GM12878 (cell line): ENCODE measurements around the gene MN1. TPM values are rescaled to one million over a fixed set of nuclear protein-coding genes. Genes with fewer than 3 reads are reported as not detected.

ENCODE experiments used
- ATAC-seq: fragments of 200-7000 bp; cut with Tn5 transposase; 3 replicates; pipeline ENCODE4 v1.9.1; 2020; ENCODE audit warnings: mild to moderate bottlenecking, moderate library complexity
- BruUV-seq: library from RNA; stranded (reverse); fragments of 400-500 nt; replicated peaks from 2 replicates; lab custom pipeline; 2021; lab: Mats Ljungman, UMichigan
- CTCF ChIA-PET: fragments of 300-600 bp; sonication (Branson Sonifier 250); formaldehyde crosslinking; extraction: SDS; loops from one replicate; lab custom pipeline; 2021; ENCODE audit warnings: inconsistent platforms; lab: Yijun Ruan, JAX
- POLR2A ChIA-PET: fragments of 350-600 bp; formaldehyde crosslinking; extraction: SDS; loops from one replicate; lab custom pipeline; 2021; ENCODE audit warnings: inconsistent platforms; lab: Charles Lee
- RAD21 ChIA-PET: fragments of 300-600 bp; sonication (Branson Sonifier 250); formaldehyde crosslinking; loops from one replicate; lab custom pipeline; 2023; ENCODE audit warnings: antibody characterized with exemption; ENCODE audit not compliant: unreplicated experiment; lab: Charles Lee
- SMC1A ChIA-PET: fragments of 300-600 bp; sonication (Branson Sonifier 250); formaldehyde crosslinking; loops from one replicate; lab custom pipeline; 2023; ENCODE audit not compliant: unreplicated experiment, uncharacterized antibody; lab: Charles Lee
- DNase-seq: peaks from one replicate; pipeline ENCODE4 v3.0.0-alpha.2; 2011; ENCODE audit warnings: low read depth, low spot score
- FAIRE-seq: peaks from 3 replicates; lab custom pipeline; 2011; peaks lifted over from hg19 to GRCh38; lab: Jason Lieb, UNC
- H2AFZ ChIP-seq: 2 replicates; pipeline ENCODE4 v1.6.0; 2011; ENCODE audit warnings: low read depth, low read length, control low read depth; ENCODE audit not compliant: control insufficient read depth
- H3K27ac ChIP-seq: 2 replicates; pipeline ENCODE4 v1.5.1; 2011; ENCODE audit warnings: control low read depth; ENCODE audit not compliant: control insufficient read depth, insufficient read depth
- H3K27me3 ChIP-seq, 2 experiments: replicated peaks in 1 of 2; 2 replicates each; pipeline versions ENCODE4 v1.6.0 to v1.6.1; 2011; ENCODE audit warnings: low read length in 1 of 2; ENCODE audit not compliant: control insufficient read depth in 2 of 2, insufficient read depth in 2 of 2
- H3K36me3 ChIP-seq, 2 experiments: 2 replicates each; pipeline ENCODE4 v1.5.1; 2011; ENCODE audit warnings: low read length in 1 of 2; ENCODE audit not compliant: control insufficient read depth in 2 of 2, insufficient read depth in 2 of 2
- H3K4me1 ChIP-seq: 2 replicates; pipeline ENCODE4 v1.6.1; 2011; ENCODE audit warnings: mild to moderate bottlenecking, low read length, moderate library complexity, mixed read lengths; ENCODE audit not compliant: control insufficient read depth, insufficient read depth
- H3K4me2 ChIP-seq: 2 replicates; pipeline ENCODE4 v1.6.0; 2011; ENCODE audit warnings: control low read depth; ENCODE audit not compliant: control insufficient read depth, insufficient read depth
- H3K4me3 ChIP-seq: fragments of 200-600 bp; sonication (generic); 2 replicates; pipeline ENCODE4 v1.5.1; 2016
- H3K79me2 ChIP-seq: 2 replicates; pipeline ENCODE4 v1.6.0; 2011; ENCODE audit warnings: low read length; ENCODE audit not compliant: control insufficient read depth, insufficient read depth
- H3K9ac ChIP-seq: 2 replicates; pipeline ENCODE4 v1.8.0; 2011; ENCODE audit warnings: low read length, control low read depth, mixed read lengths; ENCODE audit not compliant: control insufficient read depth, insufficient read depth
- H3K9me3 ChIP-seq: replicated peaks from 3 replicates; pipeline ENCODE4 v1.5.1; 2011; ENCODE audit warnings: mild to moderate bottlenecking, low read length; ENCODE audit not compliant: control insufficient read depth, insufficient read depth
- H4K20me1 ChIP-seq: 2 replicates; pipeline ENCODE4 v1.6.0; 2011; ENCODE audit not compliant: control insufficient read depth, insufficient read depth
- E4F1 ChIP-seq: fragments of 450-650 bp; IDR thresholded peaks from 2 replicates; pipeline ENCODE4 v1.6.1; 2018; ENCODE audit warnings: borderline replicate concordance, mild to moderate bottlenecking; ENCODE audit not compliant: partially characterized antibody
- FOXM1 ChIP-seq: IDR thresholded peaks from 2 replicates; pipeline ENCODE4 v1.6.1; 2012; ENCODE audit warnings: low read depth, mild to moderate bottlenecking, inconsistent platforms, low read length, moderate library complexity
- HDAC2 ChIP-seq: fragments of 200-600 bp; sonication (generic); IDR thresholded peaks from 2 replicates; pipeline ENCODE4 v1.6.1; 2017
- LARP7 ChIP-seq: fragments of 450-650 bp; IDR thresholded peaks from 2 replicates; pipeline ENCODE4 v1.6.1; 2017; ENCODE audit warnings: mild to moderate bottlenecking
- MEF2A ChIP-seq: IDR thresholded peaks from 2 replicates; pipeline ENCODE4 v1.6.1; 2011; ENCODE audit warnings: low read depth, mild to moderate bottlenecking, low read length, moderate library complexity; ENCODE audit not compliant: insufficient read depth
- NFXL1 ChIP-seq: fragments of 450-650 bp; IDR thresholded peaks from 2 replicates; pipeline ENCODE4 v1.6.1; 2017; ENCODE audit warnings: antibody characterized with exemption, mild to moderate bottlenecking, borderline replicate concordance
- REST ChIP-seq: IDR thresholded peaks from 2 replicates; pipeline ENCODE4 v1.6.1; 2012; ENCODE audit warnings: mild to moderate bottlenecking, low read depth, low read length
- SREBF2 ChIP-seq: IDR thresholded peaks from 2 replicates; pipeline ENCODE4 v1.6.1; 2012; ENCODE audit warnings: mild to moderate bottlenecking, low read length
- ZNF384 ChIP-seq: IDR thresholded peaks from 2 replicates; pipeline ENCODE4 v1.6.1; 2012; ENCODE audit warnings: low read depth, mild to moderate bottlenecking, low read length, improper control_type of control experiment, borderline replicate concordance
- ZZZ3 ChIP-seq: IDR thresholded peaks from 2 replicates; pipeline ENCODE4 v1.6.1; 2011; ENCODE audit warnings: low read depth; ENCODE audit not compliant: control insufficient read depth, insufficient read length
- WGBS: methylation state at CpG from one replicate; pipeline ENCODE4 v1.1.6; 2016; ENCODE audit warnings: low lambda C conversion rate; ENCODE audit not compliant: insufficient replicate concordance, insufficient coverage; ENCODE audit errors: missing lambda C conversion rate; 5-methylcytosine and 5-hydroxymethylcytosine counted together
- in situ Hi-C: fragments of 300-500 bp; cut with MboI; formaldehyde crosslinking; loops from 9 replicates; pipeline ENCODE4 v1.14.3; 2018; ENCODE audit warnings: mixed read lengths
- intact Hi-C: fragments of 100-400 bp; cut with micrococcal nuclease; formaldehyde crosslinking; loops from one replicate; pipeline ENCODE4 v1.14.2; 2022; ENCODE audit not compliant: unreplicated experiment
- polyA plus RNA-seq, 11 experiments: library from polyadenylated mRNA; depleted of rRNA in 4 of 11; unstranded in 6 of 11; stranded (reverse) in 5 of 11; fragments of >200 nt; fragmentation: Nextera tagmentation in 4 of 11; fragmentation: Illumina TruSeq in 1 of 11; extraction: Ambion mirVana in 4 of 11; extraction: Trizol in 1 of 11; gene quantifications; 1 replicate in 1 of 11; 2 replicates in 10 of 11; pipeline versions ENCODE4 v1.2.1 to v1.2.3, GENCODE V29; 2011 to 2016; ENCODE audit warnings: inconsistent platforms in 2 of 11, missing spikeins in 2 of 11, low read depth in 1 of 11
- total RNA-seq, 4 experiments: library from RNA; depleted of rRNA in 3 of 4; stranded (reverse); fragments of >200 nt in 3 of 4; fragmentation: Illumina TruSeq in 1 of 4; extraction: Trizol in 1 of 4; gene quantifications; 2 replicates each; pipeline versions ENCODE4 v1.2.1 to v1.2.3, GENCODE V29; 2013 to 2021

The MN1 gene
- total and polyA plus RNA-seq, 10 of the 15 experiments (the other 5 are each of a cell fraction or from before 2014, with no cell fraction given): under 0.01 to 0.24 (median 0.03) TPM; not detected in 3

GRCh38 chr22:27724157-27724556 lies 77.4 kb downstream of the MN1 start:
- no peaks in the 10 kb centered on the region for H4K20me1 ChIP-seq
- no peaks in the 10 kb centered on the region for H3K9me3 ChIP-seq
- intact Hi-C loops (no loop called here), in situ Hi-C loops (no loop called here)
- H3K4me2 ChIP-seq: no peak overlapping the region
- no peaks in the 10 kb centered on the region for H3K36me3 ChIP-seq
- no TSS peak for BruUV-seq
- DNase-seq (no peak), FAIRE-seq (no peak), ATAC-seq (no peak)
- H2AFZ ChIP-seq: no peak overlapping the region
- H3K9ac ChIP-seq: no peak overlapping the region
- no peak overlapping the region for H3K27ac ChIP-seq
- 0% methylated on average over 1 of the region's 1 CpG for WGBS
- SMC1A ChIA-PET: no interaction called here
- CTCF ChIA-PET: no interaction called here
- H3K4me1 ChIP-seq: no peaks in the 10 kb centered on the region
- no peaks in the 10 kb centered on the region for H3K27me3 ChIP-seq
- POLR2A ChIA-PET: no interaction called here
- H3K4me3 ChIP-seq: no peak overlapping the region
- RAD21 ChIA-PET: no interaction called here
- TF ChIP-seq E4F1 (no peak), ZNF384 (no peak), HDAC2 (no peak), LARP7 (no peak)
- no peaks in the 10 kb centered on the region for H3K79me2 ChIP-seq

- Histone ChIP-seq H4K20me1 (no peaks in the 10 kb centered on the region), H3K4me1 (no peaks in the 10 kb centered on the region), H3K36me3 (no peaks in the 10 kb centered on the region), H3K9ac (no peak overlapping the region), H3K27ac (no peak overlapping the region), H2AFZ (no peak overlapping the region), H3K9me3 (no peaks in the 10 kb centered on the region), H3K79me2 (no peaks in the 10 kb centered on the region), H3K4me2 (no peak overlapping the region), H3K27me3 (no peaks in the 10 kb centered on the region), H3K4me3 (no peak overlapping the region)
- FAIRE-seq (no peak), ATAC-seq (no peak), DNase-seq (no peak)
- RAD21 ChIA-PET: no interaction called here
- intact Hi-C loops: no loop called here
- in situ Hi-C loops: no loop called here
- BruUV-seq: no TSS peak
- CTCF ChIA-PET: no interaction called here
- SMC1A ChIA-PET: no interaction called here
- POLR2A ChIA-PET: no interaction called here
- WGBS: 21% methylated on average over 2 of the region's 2 CpGs
- TF ChIP-seq ZZZ3: no peak
- no peak for TF ChIP-seq MEF2A
- TF ChIP-seq FOXM1: no peak
- TF ChIP-seq REST: no peak
- TF ChIP-seq NFXL1: no peak
- TF ChIP-seq SREBF2: no peak
These were observed 77.8 kb downstream of the MN1 start for GRCh38 chr22:27723708-27724107.
